K562 (cell line): ENCODE results near the gene ALG6. TPM values are rescaled to one million over a fixed set of nuclear protein-coding genes. Genes with fewer than 3 reads are reported as not detected.

Experiments
- ATAC-seq: fragments of 200-7000 bp; cut with Tn5 transposase; 3 replicates; pipeline ENCODE4 v1.9.1; 2020; ENCODE audit warnings: moderate library complexity
- BruUV-seq: library from RNA; stranded (reverse); fragments of 400-500 nt; replicated peaks from 2 replicates; lab custom pipeline; 2021; lab: Mats Ljungman, UMichigan
- CTCF ChIA-PET: fragments of 300-600 bp; formaldehyde crosslinking; extraction: SDS; loops from one replicate; lab custom pipeline; 2021; ENCODE audit warnings: low intra/inter-chr PET ratio; lab: Yijun Ruan, JAX
- POLR2A ChIA-PET: fragments of 300-600, 350-650 bp; sonication (Branson Sonifier 250); formaldehyde crosslinking; extraction: SDS; loops from one replicate; lab custom pipeline; 2021; ENCODE audit warnings: antibody characterized with exemption, inconsistent platforms; lab: Yijun Ruan, JAX
- DNase-seq, 4 experiments: peaks; one replicate each; pipeline versions ENCODE4 v3.0.0 to v3.0.0-alpha.2; 2011 to 2018; ENCODE audit warnings: low spot score in 3 of 4, mixed read lengths in 3 of 4; ENCODE audit errors: extremely low read depth in 1 of 4
- FAIRE-seq: peaks from 2 replicates; lab custom pipeline; 2011; peaks lifted over from hg19 to GRCh38; lab: Jason Lieb, UNC
- H2AFZ ChIP-seq: 2 replicates; pipeline ENCODE4 v1.6.0; 2011; ENCODE audit warnings: low read depth, low read length, control low read depth, inconsistent platforms
- H3K27ac ChIP-seq: fragments of 200-600 bp; 3 replicates; pipeline ENCODE4 v1.8.0; 2011; ENCODE audit warnings: low read depth, mild to moderate bottlenecking, control low read depth, inconsistent platforms, low read length, moderate library complexity, mixed read lengths; ENCODE audit errors: extremely low read depth
- H3K27me3 ChIP-seq, 2 experiments: fragments of 300-600 bp in 1 of 2; 2 replicates in 1 of 2; 3 replicates in 1 of 2; pipeline versions ENCODE4 v1.6.0 to v1.8.0; 2011; ENCODE audit warnings: inconsistent platforms in 2 of 2, low read length in 2 of 2, mild to moderate bottlenecking in 1 of 2, mixed read lengths in 1 of 2, moderate library complexity in 1 of 2; ENCODE audit not compliant: control insufficient read depth in 2 of 2, insufficient read depth in 2 of 2
- H3K36me3 ChIP-seq: fragments of 300-600 bp; 3 replicates; pipeline ENCODE4 v1.8.0; 2011; ENCODE audit warnings: mild to moderate bottlenecking, low read length, inconsistent platforms; ENCODE audit not compliant: control insufficient read depth, insufficient read depth
- H3K4me1 ChIP-seq, 2 experiments: fragments of 200-600 bp in 1 of 2; replicated peaks in 1 of 2; 2 replicates in 1 of 2; 3 replicates in 1 of 2; pipeline versions ENCODE4 v1.5.1 to v1.8.0; 2011; ENCODE audit warnings: inconsistent platforms in 2 of 2, low read length in 2 of 2, mild to moderate bottlenecking in 1 of 2, mixed read lengths in 1 of 2, moderate library complexity in 1 of 2; ENCODE audit not compliant: control insufficient read depth in 2 of 2, insufficient read depth in 2 of 2
- H3K4me2 ChIP-seq: 2 replicates; pipeline ENCODE4 v1.6.1; 2011; ENCODE audit warnings: low read length, control low read depth, inconsistent platforms, mixed read lengths; ENCODE audit not compliant: insufficient read depth
- H3K4me3 ChIP-seq: fragments of 200-600 bp; sonication (generic), shearing (Covaris generic); 2 replicates; pipeline ENCODE4 v1.5.1; 2016; ENCODE audit warnings: control low read depth, inconsistent platforms
- H3K79me2 ChIP-seq: fragments of 200-600 bp; 3 replicates; pipeline ENCODE4 v1.8.0; 2011; ENCODE audit warnings: low read length, inconsistent platforms; ENCODE audit not compliant: control insufficient read depth, insufficient read depth
- H3K9ac ChIP-seq, 2 experiments: 2 replicates each; pipeline versions ENCODE4 v1.6.0 to v1.6.1; 2011; ENCODE audit warnings: low read depth in 2 of 2, low read length in 2 of 2, control low read depth in 1 of 2, inconsistent platforms in 1 of 2, mild to moderate bottlenecking in 1 of 2, mixed read lengths in 1 of 2; ENCODE audit not compliant: insufficient read depth in 1 of 2
- H3K9me1 ChIP-seq: one replicate; pipeline ENCODE4 v1.6.0; 2011; ENCODE audit warnings: inconsistent platforms, mild to moderate bottlenecking, low read length, moderate library complexity; ENCODE audit not compliant: control insufficient read depth, insufficient read depth
- H3K9me3 ChIP-seq: replicated peaks from 2 replicates; pipeline ENCODE4 v1.5.1; 2011; ENCODE audit warnings: low read depth, low read length, inconsistent platforms; ENCODE audit not compliant: control insufficient read depth, insufficient read depth
- H4K20me1 ChIP-seq: replicated peaks from 2 replicates; pipeline ENCODE4 v1.6.1; 2011; ENCODE audit warnings: low read length, inconsistent platforms, mixed read lengths; ENCODE audit not compliant: control insufficient read depth, insufficient read depth
- CHD2 ChIP-seq: IDR thresholded peaks from 2 replicates; pipeline ENCODE4 v1.6.1; 2011; ENCODE audit warnings: low read depth, low read length
- ESRRA ChIP-seq: fragments of 450-650 bp; IDR thresholded peaks from 2 replicates; pipeline ENCODE4 v1.6.1; 2014; ENCODE audit warnings: low read depth, mild to moderate bottlenecking, moderate library complexity, borderline replicate concordance
- GATAD2A ChIP-seq: fragments of 450-650 bp; IDR thresholded peaks from 2 replicates; pipeline ENCODE4 v1.6.1; 2017
- HDAC2 ChIP-seq: fragments of 450-650 bp; IDR thresholded peaks from 2 replicates; pipeline ENCODE4 v1.6.1; 2016; ENCODE audit warnings: mild to moderate bottlenecking
- HDGF ChIP-seq: fragments of 450-650 bp; IDR thresholded peaks from 2 replicates; pipeline ENCODE4 v1.6.1; 2016
- HEY1 ChIP-seq: fragments of 250-450 bp; sonication (Bioruptor Pico); IDR thresholded peaks from 2 replicates; pipeline ENCODE4 v1.5.0; 2020; ENCODE audit warnings: mild to moderate bottlenecking, moderate library complexity, borderline replicate concordance
- PKNOX1 ChIP-seq: fragments of 450-650 bp; IDR thresholded peaks from 2 replicates; pipeline ENCODE4 v1.6.1; 2016
- RBM39 ChIP-seq: fragments of 200-400 bp; formaldehyde crosslinking; optimal IDR thresholded peaks from 2 replicates; pipeline ENCODE3; 2018; ENCODE audit warnings: low read depth, low read length
- RNF2 ChIP-seq: sonication (generic); IDR thresholded peaks from 2 replicates; pipeline ENCODE4 v1.6.1; 2016
- TOE1 ChIP-seq, 2 experiments: fragments of 450-650 bp in 1 of 2; sonication (generic) in 1 of 2; formaldehyde crosslinking in 1 of 2; IDR thresholded peaks; 2 replicates each; pipeline versions ENCODE4 v1.7.1 to v1.8.0; 2016 to 2022; ENCODE audit warnings: borderline replicate concordance in 2 of 2, mild to moderate bottlenecking in 2 of 2, antibody characterized with exemption in 1 of 2, inconsistent platforms in 1 of 2, low read depth in 1 of 2, missing genetic modification reagents in 1 of 2, moderate library complexity in 1 of 2
- ZBTB11 ChIP-seq, 3 experiments: fragments of 200-800 bp in 1 of 3; fragments of 250-450 bp in 1 of 3; fragments of 450-650 bp in 1 of 3; sonication (Bioruptor Pico) in 1 of 3; sonication (Bioruptor generic) in 1 of 3; formaldehyde crosslinking in 1 of 3; IDR thresholded peaks; 2 replicates each; pipeline versions ENCODE4 v1.6.1 to v1.8.0; 2016 to 2022; ENCODE audit warnings: mild to moderate bottlenecking in 2 of 3, missing genetic modification characterization in 2 of 3, missing compliant biosample characterization in 1 of 3, moderate library complexity in 1 of 3
- ZBTB26 ChIP-seq: fragments of 450-650 bp; formaldehyde crosslinking; IDR thresholded peaks from 2 replicates; pipeline ENCODE4 v1.4.0; 2022; ENCODE audit warnings: missing genetic modification characterization
- ZHX1 ChIP-seq: fragments of 150-350 bp; conservative IDR thresholded peaks from 2 replicates; pipeline ENCODE4 v1.6.1; 2014; ENCODE audit warnings: low read length
- ZNF444 ChIP-seq: fragments of 250-450 bp; sonication (Bioruptor Pico); IDR thresholded peaks from 2 replicates; pipeline ENCODE4 v1.4.0; 2020; ENCODE audit warnings: mild to moderate bottlenecking, moderate library complexity
- WGBS: fragments of 100-300 bp; shearing (Covaris generic); methylation state at CpG from one replicate; pipeline ENCODE4 v1.1.6; 2016; ENCODE audit warnings: low coverage, mixed read lengths; ENCODE audit not compliant: insufficient coverage; ENCODE audit errors: missing lambda C conversion rate; 5-methylcytosine and 5-hydroxymethylcytosine counted together
- in situ Hi-C: fragments of 300-500 bp; cut with MboI; formaldehyde crosslinking; loops from 4 replicates; pipeline ENCODE4 v1.15.0; 2018; ENCODE audit warnings: inconsistent platforms, mixed read lengths
- intact Hi-C: fragments of 100-400 bp; cut with micrococcal nuclease; formaldehyde crosslinking; loops from 2 replicates; pipeline ENCODE4 v1.14.2; 2022
- polyA plus RNA-seq, 8 experiments: library from polyadenylated mRNA; depleted of rRNA in 4 of 8; stranded (reverse) in 5 of 8; unstranded in 3 of 8; fragments of >200 nt; fragmentation: Nextera tagmentation in 2 of 8; fragmentation: Illumina TruSeq in 1 of 8; extraction: Ambion mirVana in 2 of 8; extraction: Trizol in 1 of 8; gene quantifications; 2 replicates each; pipeline versions ENCODE4 v1.2.1 to v1.2.3, GENCODE V29; 2011 to 2014; ENCODE audit warnings: inconsistent platforms in 1 of 8, missing spikeins in 1 of 8
- total RNA-seq, 7 experiments: library from RNA; depleted of rRNA in 6 of 7; stranded (reverse); fragments of >200 nt in 6 of 7; fragmentation: Illumina TruSeq in 2 of 7; extraction: Trizol in 2 of 7; gene quantifications; 2 replicates each; pipeline versions ENCODE4 v1.2.1 to v1.2.3, GENCODE V29; 2011 to 2021; ENCODE audit warnings: low replicate concordance in 1 of 7

The ALG6 gene
- total and polyA plus RNA-seq, 9 of the 15 experiments (the other 6 are each of a cell fraction or from before 2014, with no cell fraction given) = 14.6 to 35.7 (median 23.3) TPM

- no peak for TF ChIP-seq PKNOX1
- no peak for TF ChIP-seq CHD2
- no peak for TF ChIP-seq GATAD2A
- no peak for TF ChIP-seq HDAC2
- no peak for TF ChIP-seq HEY1
- TF ChIP-seq HDGF = no peak
These were observed 23.5 kb upstream of the ALG6 start (continued) for GRCh38 chr1:63343922-63344321.

- ATAC-seq = no peak
- H3K4me3 ChIP-seq = no peak overlapping the region
- no peaks in the 10 kb centered on the region for H3K36me3 ChIP-seq
- DNase-seq = no peak
- no peak overlapping the region for H3K27ac ChIP-seq
- no peak overlapping the region for H3K9ac ChIP-seq
- H3K9me1 ChIP-seq = no peaks in the 10 kb centered on the region
- ChIA-PET CTCF (no interaction called here), POLR2A (interaction anchor here (0.7 kb wide), 1 partner anchor 10 kb away, joined by 3 read pairs; no protein-coding TSS in a partner anchor)
- intact Hi-C loops (no loop called here), in situ Hi-C loops (no loop called here)
- H2AFZ ChIP-seq = no peak overlapping the region
- FAIRE-seq = no peak
- H3K9me3 ChIP-seq = no peaks in the 10 kb centered on the region
- H3K4me1 ChIP-seq = no peaks in the 10 kb centered on the region
- no peak overlapping the region for H3K4me2 ChIP-seq
- WGBS = 1% methylated on average over 5 of the region's 5 CpGs
- no peaks in the 10 kb centered on the region for H3K79me2 ChIP-seq
- H3K27me3 ChIP-seq = peaks cover 15% of the 10 kb centered on the region in 2 experiments
- BruUV-seq = no TSS peak
- no peaks in the 10 kb centered on the region for H4K20me1 ChIP-seq
- no peak for TF ChIP-seq ESRRA
- no peak for TF ChIP-seq TOE1 (IDR thresholded peaks at IDR 0.05; ENCODE audit: borderline replicate concordance)
- TF ChIP-seq TOE1 (CRISPR knock-in tag; IDR thresholded peaks at IDR 0.05; ENCODE audit: borderline replicate concordance, low read depth) = no peak
- no peak for TF ChIP-seq RBM39
- no peak for TF ChIP-seq ZBTB26 (CRISPR knock-in tag)
- no peak for TF ChIP-seq ZBTB11 (CRISPR knock-in tag; IDR thresholded peaks at IDR 0.05)
- TF ChIP-seq ZNF444 (CRISPR knock-in tag) = no peak
- TF ChIP-seq RNF2 = no peak
- no peak for TF ChIP-seq ZHX1
These were observed 17.1 kb upstream of the ALG6 start for GRCh38 chr1:63350320-63350719.
